HL-60/S4 (cell line): ENCODE measurements around the gene AMN.
"Not testable (repeated sequence)": the region's sequence is repeated elsewhere in the genome, so short reads cannot be mapped to it uniquely, and the experiment has no call there.

Experiments
- in situ Hi-C: fragments of 300-500 bp; cut with MboI; formaldehyde crosslinking; loops from 2 replicates; pipeline ENCODE4 v1.14.3; 2022; ENCODE audit warnings: low sequenced_read_pairs

The AMN gene

DNA sequence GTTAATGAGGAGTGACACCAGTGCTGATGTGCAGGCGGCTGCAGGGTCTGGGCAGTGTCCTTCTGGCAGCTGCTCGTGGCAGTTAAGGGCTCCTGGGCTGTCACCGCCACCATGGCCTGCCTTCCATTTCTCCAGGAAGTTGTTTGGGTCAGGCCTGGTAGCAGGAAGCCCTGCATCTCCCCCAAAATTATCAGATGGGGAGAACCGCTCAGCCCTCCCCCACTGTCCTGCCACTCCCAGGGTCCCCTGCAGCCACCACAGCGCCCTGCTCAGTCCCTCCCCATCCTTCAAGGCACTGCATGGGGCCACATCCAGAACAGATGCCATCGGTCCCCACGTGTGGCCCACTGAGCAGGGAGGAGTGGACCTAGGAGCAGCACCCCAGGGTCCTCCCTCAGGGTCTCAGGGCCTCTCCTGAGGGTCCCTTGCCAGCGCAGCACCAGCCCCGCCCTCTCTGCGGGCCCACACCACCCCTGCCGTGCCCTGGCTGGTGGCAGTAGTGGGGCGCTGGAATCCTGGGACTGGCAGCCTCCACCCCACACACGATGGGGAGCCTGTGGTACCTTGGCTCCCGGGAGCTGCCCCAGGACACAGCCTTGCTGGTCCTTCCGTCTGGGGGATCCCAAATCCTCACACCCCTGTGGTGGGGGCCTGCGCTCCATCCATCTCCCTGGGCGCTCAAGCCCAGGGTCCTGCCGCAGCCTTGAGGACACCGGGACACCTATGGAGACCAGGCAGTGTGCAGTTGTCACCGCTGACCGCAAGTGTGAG, 10.3 kb upstream of the AMN start:
- in situ Hi-C loops, result no loop called here

- in situ Hi-C loops, result no loop called here
Observed at GRCh38 chr14:102913341-102914211, 8.9 kb upstream of the AMN start.

- in situ Hi-C loops, result no loop called here
Observed at GRCh38 chr14:102914474-102915291, 7.8 kb upstream of the AMN start.

DNA sequence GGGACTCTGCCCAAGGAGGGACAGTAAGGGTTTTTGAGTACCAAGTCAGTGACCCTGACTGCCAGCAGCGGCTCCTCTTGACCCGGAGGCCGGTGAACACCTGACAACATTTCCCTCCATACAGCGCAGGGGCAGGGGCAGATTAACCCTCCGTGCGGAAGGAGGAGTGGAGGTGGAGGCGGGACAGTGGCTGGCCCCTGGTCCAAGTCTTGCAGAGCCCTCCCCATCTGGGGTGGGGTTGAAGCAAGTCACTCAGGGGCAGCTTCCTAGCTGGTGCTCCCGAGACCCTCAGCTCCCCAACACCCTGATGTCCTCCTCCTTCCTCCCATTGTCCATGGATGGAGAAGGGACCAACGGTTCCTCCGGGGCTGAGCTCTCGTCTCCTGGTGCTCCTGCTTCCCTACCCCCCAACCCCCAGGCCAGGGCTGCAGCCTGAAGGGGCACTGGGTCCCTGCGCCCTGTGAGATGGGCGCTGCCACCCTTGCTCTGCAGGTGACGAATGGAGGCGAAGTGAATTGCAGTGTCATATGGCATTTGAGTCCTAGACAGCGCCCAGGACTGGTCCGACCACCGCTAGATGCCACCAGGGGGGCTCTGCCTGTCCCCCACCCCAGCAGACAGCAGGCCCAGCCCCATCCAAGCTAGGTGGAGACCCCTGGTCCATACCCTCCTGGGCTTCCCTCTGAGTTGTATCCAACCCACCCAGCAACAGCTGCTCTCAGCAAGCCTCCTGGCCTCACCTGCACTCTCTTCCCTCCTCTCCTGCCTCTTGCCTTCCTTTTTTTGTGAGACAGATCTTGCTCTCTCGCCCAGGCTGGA, 7.0 kb upstream of the AMN start:
- in situ Hi-C loops, result no loop called here

DNA sequence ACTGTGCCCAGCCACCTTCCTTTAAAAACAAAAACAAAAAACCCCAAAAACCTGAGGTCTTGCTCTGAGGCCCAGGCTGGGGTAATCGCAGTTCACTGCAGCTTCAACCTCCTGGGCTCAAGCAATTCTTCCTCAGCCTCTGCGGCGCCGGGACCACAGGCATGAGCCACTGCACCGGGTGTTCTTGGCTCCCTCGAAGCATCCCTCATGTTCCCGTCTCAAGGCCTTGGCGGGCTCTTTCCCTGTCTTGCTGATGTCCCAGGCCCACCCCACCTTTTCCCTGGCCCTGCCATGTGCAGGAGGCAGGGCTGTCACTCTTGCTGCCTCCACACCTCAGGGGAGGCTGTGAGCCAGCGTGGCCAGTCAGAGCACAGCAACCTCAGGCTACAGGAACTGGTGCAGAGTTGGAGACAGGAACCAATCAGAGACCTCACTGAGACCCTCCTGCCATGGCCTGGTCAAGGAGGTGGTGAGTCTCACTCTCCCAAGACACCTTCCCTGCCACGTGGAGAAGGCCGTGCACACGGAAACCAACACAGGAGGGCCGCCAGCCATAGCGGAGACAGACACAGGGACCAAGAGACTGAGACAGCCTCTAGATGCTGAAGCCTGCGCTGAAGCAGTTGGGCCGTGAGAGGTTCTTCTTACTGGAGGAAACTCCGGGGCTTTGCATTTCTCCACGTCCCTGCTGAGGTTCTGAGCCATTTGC, 6.0 kb upstream of the AMN start:
- in situ Hi-C loops, result no loop called here

GRCh38 chr14:102917056-102917385, 5.4 kb upstream of the AMN start:
- in situ Hi-C loops, result no loop called here

- in situ Hi-C loops, result no loop called here
Observed at GRCh38 chr14:102917469-102918211, 4.8 kb upstream of the AMN start.

GRCh38 chr14:102918438-102918837, 4.0 kb upstream of the AMN start:
- in situ Hi-C loops, result no loop called here

DNA sequence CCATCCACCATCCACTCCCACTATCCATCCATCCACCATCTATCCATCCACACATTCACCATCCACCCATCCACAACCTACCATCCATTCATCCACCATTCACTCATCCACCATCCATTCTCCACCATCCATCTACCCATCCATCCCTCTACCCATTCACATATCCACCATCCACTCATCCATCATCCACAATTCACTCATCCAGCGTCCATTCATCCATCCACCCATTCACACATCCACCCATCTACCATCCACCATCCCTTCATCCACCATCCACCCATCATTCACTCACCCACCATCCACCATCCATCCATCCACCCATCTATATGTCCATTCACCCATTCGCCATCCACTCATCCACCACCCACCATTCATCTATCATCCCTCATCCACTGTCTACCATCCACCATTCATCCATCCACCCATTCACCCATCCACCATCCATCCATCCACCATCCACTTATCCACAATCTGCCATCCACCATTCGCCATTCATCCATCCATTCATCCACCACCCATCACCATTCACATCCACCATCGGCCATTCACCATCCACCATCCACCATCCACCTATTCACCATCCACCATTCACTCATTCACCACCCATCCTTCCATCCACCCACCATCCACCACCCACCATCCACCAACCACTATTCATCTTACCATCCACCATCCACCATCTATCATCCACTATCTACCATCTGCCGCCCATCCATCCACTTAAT, 2.0 kb upstream of the AMN start:
- in situ Hi-C loops, result no loop called here

GRCh38 chr14:102920998-102921304, 1.5 kb upstream of the AMN start:
- in situ Hi-C loops, result no loop called here

DNA sequence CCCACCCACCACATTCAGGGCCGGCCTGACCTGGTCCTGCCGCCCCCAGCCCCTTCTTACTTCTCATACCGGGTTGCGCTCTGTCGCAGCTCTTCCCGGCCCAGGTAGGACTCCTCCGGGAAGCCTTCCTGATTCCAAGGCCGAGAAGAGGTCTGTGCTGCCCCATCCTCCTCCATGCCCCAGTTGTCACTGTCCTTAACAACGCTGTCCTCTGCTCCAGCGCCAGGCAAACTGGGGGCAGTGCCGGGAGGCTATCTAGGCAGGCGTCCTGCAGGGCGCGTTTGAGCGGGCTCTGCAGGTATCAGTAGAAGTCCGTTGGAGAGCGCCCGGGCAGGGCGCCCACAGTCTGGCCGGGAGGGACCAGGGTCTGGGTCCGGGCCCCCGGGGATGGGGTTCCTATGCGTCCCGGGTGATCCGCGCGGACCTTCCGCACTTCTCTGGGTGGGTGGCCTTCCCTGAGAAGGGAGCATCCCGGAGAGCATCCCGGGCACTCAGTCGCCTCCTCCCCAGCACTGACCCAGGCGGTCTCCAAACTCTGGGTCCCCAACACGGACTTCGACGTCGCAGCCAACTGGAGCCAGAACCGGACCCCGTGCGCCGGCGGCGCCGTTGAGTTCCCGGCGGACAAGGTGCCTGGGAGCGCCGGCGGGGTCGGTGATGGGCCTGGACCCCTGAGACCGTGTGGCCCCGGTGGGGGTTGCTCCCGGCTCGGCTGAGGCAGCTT, 900 bp downstream of the AMN start:
- in situ Hi-C loops, result no loop called here

DNA sequence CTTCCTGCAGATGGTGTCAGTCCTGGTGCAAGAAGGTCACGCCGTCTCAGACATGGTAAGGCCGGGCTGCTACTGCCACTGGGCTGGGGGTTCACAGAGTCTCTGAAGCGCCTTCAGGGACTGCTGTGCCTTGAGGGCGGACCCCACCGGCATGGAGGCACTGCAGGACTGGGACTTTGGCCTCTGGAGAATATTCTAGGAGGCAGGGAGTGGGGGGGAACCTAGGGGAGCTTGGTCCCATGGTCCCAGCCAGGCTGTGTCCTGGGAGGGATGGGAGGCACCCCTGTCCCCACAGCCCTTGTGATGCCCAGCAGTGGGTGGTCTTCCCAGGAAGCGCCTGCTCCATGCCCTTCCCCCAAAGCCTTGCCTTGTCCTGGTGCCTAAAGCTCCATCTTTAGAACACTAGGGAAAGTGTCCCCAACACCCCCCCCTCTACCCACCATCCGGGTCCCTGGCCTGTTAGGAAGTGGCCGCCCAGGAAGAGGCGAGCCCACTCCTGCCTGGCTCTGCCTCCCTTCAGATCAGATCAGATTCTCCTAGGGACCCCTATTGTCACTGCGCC, 1.5 kb downstream of the AMN start:
- in situ Hi-C loops, result no loop called here

- in situ Hi-C loops, result no loop called here
Observed at GRCh38 chr14:102924632-102925588, 2.4 kb downstream of the AMN start.

GRCh38 chr14:102925646-102926045, 3.2 kb downstream of the AMN start:
- in situ Hi-C loops, result no loop called here

GRCh38 chr14:102926104-102926503, 3.6 kb downstream of the AMN start:
- in situ Hi-C loops, result no loop called here

DNA sequence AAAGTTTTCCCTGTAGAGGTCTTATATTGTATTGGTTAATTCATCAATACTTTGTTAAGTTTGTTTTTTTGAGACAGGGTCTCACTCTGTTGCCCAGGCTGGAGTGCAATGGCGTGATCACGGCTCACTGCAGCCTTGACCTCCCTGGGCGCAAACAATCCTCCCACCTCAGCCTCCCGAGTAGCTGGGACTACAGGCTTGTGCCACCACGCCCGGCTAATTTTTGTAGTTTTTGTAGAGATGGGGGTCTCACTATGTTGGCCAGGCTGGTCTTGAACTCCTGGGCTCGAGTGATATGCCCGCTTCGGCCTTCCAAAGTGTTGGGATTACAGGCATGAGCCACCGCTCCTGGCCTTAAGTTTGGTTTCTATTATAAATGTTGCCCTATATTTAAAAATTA, 4.4 kb downstream of the AMN start:
- in situ Hi-C loops, result not testable (repeated sequence)
